Measurements from ENCODE around the gene AUTS2.

GRCh38 chr7:69927461-69927860, 329.2 kb downstream of the AUTS2 start:
- TF ChIP-seq CTCF (IDR thresholded peaks at IDR 0.05; ENCODE audit: control extremely low read depth in 1 of 3, insufficient read depth in 1 of 3, low read depth in 1 of 3, low read length in 3 of 3) (no peak), EZH2 (IDR thresholded peaks at IDR 0.05; ENCODE audit: low read depth, low read length, severe bottlenecking) (no peak), FOSL1 (IDR thresholded peaks at IDR 0.05; ENCODE audit: insufficient read depth, low read depth, low read length) (no peak), POU5F1 (IDR thresholded peaks at IDR 0.05; ENCODE audit: low read depth, low read length) (no peak), POLR2AphosphoS5 (IDR thresholded peaks at IDR 0.05; ENCODE audit: low read depth, low read length) (no peak), TEAD4 (IDR thresholded peaks at IDR 0.05; ENCODE audit: low read depth, low read length) (no peak), ATF2 (IDR thresholded peaks at IDR 0.05; ENCODE audit: low read length) (no peak), ZNF274 (IDR thresholded peaks at IDR 0.05; ENCODE audit: borderline replicate concordance, extremely low read depth, low read length) (no peak), EP300 (IDR thresholded peaks at IDR 0.05; ENCODE audit: borderline replicate concordance in 1 of 2, low read depth in 2 of 2, low read length in 2 of 2) (no peak), TAF1 (IDR thresholded peaks at IDR 0.05; ENCODE audit: low read depth, low read length) (no peak), POLR2A (IDR thresholded peaks at IDR 0.05; ENCODE audit: control extremely low read depth in 1 of 2, low read depth in 2 of 2, low read length in 2 of 2) (no peak)
